Measurements from ENCODE around the gene SERPINE2.

SERPINE2 gene

DNA sequence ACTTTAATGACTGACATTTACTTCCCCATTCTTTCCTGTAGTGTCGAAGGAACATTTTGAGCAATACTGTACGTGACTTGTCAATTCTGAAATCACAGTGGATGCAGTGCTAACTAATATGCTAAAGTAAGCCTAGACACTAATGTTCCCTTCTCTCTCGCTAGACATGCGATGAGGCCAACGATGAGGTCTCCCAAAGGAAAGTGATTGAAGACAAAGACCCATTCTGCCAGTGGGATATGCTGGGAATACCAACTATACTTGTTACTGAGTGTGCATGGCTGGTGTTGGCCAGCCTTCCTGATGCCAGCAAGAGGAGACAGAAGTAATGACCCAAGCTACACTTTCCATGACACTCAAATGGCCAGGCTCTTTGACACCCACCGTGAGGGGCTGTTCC, 2.5 kb upstream of the SERPINE2 start:
- Histone ChIP-seq H3K36me3 (no peaks in the 10 kb centered on the region), H3K9me3 (ENCODE audit: severe bottlenecking) (no peaks in the 10 kb centered on the region), H3K27ac (no peak overlapping the region), H3K4me3 (ENCODE audit: low read depth, low read length) (no peak overlapping the region), H3K27me3 (ENCODE audit: insufficient read depth, low read depth, severe bottlenecking) (no peaks in the 10 kb centered on the region)
- TF ChIP-seq, protein P1, sequence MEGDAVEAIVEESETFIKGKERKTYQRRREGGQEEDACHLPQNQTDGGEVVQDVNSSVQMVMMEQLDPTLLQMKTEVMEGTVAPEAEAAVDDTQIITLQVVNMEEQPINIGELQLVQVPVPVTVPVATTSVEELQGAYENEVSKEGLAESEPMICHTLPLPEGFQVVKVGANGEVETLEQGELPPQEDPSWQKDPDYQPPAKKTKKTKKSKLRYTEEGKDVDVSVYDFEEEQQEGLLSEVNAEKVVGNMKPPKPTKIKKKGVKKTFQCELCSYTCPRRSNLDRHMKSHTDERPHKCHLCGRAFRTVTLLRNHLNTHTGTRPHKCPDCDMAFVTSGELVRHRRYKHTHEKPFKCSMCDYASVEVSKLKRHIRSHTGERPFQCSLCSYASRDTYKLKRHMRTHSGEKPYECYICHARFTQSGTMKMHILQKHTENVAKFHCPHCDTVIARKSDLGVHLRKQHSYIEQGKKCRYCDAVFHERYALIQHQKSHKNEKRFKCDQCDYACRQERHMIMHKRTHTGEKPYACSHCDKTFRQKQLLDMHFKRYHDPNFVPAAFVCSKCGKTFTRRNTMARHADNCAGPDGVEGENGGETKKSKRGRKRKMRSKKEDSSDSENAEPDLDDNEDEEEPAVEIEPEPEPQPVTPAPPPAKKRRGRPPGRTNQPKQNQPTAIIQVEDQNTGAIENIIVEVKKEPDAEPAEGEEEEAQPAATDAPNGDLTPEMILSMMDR (IDR thresholded peaks at IDR 0.05; ENCODE audit: low read depth, low read length), result no peak
- DNase-seq, result no peak

DNA sequence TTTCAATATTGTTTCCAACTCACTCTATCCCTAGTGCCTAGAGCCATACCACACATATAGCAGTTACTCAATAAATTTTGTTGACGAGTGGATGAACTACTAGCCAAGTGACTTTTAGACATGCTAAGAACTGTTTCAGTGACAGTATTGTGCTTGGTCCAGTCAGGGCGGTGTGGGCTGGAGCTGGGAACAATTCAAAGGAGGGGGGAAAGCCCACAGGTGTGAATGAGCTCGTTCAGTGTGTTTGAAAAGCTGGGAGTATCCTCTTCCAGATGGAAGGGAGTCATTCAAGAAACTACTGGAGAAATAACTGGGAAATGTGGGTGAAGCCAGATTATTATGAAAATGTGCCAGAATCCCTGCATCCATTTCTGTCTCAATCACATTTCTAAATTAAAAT, 1.7 kb upstream of the SERPINE2 start:
- TF ChIP-seq, protein P1 (IDR thresholded peaks at IDR 0.05; ENCODE audit: low read depth, low read length), result no peak

DNA sequence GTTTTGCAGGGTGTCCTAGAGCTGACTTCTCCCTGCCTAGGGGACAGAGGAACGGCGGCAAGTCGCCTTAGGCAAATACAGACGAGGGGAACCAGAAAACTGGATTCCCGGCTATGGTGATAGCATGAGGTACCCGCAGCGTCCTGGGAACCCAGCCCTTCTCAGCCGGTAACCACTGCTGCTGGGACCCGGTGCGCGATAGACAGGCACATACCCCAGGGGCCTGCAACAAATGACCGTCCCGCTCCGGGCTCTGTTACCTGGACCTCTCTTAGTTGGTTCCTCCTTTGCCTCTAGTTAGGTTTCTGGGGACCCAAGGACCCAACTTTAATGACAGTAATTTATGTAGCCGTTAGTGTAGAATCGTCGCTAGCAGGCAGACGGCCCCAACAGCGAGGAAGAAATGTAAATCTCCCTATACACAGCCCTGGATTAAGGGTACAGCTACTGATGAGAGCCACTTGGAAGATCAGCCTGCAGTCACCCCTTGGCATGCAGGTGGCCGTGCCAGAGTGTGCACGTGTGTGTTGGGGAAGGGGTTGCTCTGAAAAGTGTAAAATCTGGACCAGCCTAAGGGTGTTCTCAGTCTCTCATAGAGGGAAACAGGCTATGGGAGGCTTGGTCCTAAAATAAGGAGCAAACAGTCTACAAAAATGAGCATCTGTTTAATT, 819 bp upstream of the SERPINE2 start:
- H3K4me3 ChIP-seq (ENCODE audit: low read depth, low read length), result peak overlapping the region; percentile 63
- H3K27me3 ChIP-seq (ENCODE audit: insufficient read depth, low read depth, severe bottlenecking), result no peaks in the 10 kb centered on the region
- peak overlapping the region; percentile 89 for H3K27ac ChIP-seq
- no peak for DNase-seq
- H3K9me3 ChIP-seq (ENCODE audit: severe bottlenecking), result no peaks in the 10 kb centered on the region
- no peaks in the 10 kb centered on the region for H3K36me3 ChIP-seq
- TF ChIP-seq, protein P1 (IDR thresholded peaks at IDR 0.05; ENCODE audit: low read depth, low read length), result no peak

More for the DNA sequence above, 1.7 kb upstream of the SERPINE2 start:
- no peaks in the 10 kb centered on the region for H3K27me3 ChIP-seq (ENCODE audit: insufficient read depth, low read depth, severe bottlenecking)
- DNase-seq, result no peak
- no peak overlapping the region for H3K4me3 ChIP-seq (ENCODE audit: low read depth, low read length)
- no peaks in the 10 kb centered on the region for H3K36me3 ChIP-seq
- H3K9me3 ChIP-seq (ENCODE audit: severe bottlenecking), result no peaks in the 10 kb centered on the region
- no peak overlapping the region for H3K27ac ChIP-seq

DNA sequence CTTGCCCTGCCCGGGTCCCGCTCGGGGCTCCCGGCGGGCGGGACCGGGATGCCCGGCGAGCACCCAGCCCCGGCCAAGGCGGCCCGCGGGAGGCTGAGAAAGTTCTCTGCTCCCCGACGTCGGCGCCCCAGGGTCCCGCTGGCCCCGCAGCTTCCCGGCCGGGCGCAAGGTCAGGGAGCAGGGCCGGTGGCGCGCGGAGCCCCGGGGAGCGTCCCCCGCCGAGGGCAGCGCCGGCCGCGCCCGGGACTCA, 331 bp downstream of the SERPINE2 start:
- no peaks in the 10 kb centered on the region for H3K36me3 ChIP-seq
- no peaks in the 10 kb centered on the region for H3K9me3 ChIP-seq (ENCODE audit: severe bottlenecking)
- peak overlapping the region; percentile 89 for H3K27ac ChIP-seq
- TF ChIP-seq, protein P1 (IDR thresholded peaks at IDR 0.05; ENCODE audit: low read depth, low read length), result no peak
- H3K27me3 ChIP-seq (ENCODE audit: insufficient read depth, low read depth, severe bottlenecking), result no peaks in the 10 kb centered on the region
- peak overlapping the region; percentile 63 for H3K4me3 ChIP-seq (ENCODE audit: low read depth, low read length)
- DNase-seq, result no peak

DNA sequence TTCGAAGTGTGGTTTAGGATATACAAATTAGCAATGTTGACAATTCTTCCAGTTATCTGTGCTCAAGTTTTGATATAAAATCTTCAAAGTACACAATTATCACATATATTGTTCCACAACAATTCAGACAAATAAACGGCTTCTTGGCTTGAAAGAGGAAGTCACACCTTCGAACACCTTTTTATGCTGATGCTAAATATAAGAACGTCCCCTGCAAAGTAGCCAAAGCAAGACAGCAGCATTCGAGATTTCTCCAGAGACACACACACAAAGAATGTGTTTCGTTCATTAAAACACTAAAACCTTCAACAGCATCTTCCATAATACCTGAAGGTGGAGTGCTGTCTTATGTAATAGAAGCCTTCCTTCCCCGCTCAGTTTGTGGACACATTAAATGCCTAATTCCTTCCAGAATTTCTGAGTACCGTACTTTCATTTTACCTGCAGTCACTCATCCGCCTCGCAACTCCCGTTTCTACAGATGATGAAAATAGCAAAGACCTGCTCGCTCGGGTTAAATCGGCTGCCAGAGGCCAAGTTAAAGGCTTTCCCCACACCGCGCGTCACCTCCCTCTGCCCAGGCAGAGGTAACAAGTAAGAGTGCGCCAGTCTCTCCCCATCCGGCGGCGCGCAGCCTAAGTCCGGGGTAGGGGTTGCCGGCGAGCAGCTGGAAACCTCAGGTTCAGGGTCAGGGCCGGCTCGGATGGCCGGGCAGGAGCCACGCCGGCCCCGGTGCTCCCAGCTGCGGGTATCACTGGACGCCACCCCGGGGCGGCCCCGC, 847 bp downstream of the SERPINE2 start:
- no peaks in the 10 kb centered on the region for H3K27me3 ChIP-seq (ENCODE audit: insufficient read depth, low read depth, severe bottlenecking)
- no peaks in the 10 kb centered on the region for H3K36me3 ChIP-seq
- peak overlapping the region; percentile 63 for H3K4me3 ChIP-seq (ENCODE audit: low read depth, low read length)
- peak; percentile 58 for DNase-seq
- no peaks in the 10 kb centered on the region for H3K9me3 ChIP-seq (ENCODE audit: severe bottlenecking)
- TF ChIP-seq, protein P1 (IDR thresholded peaks at IDR 0.05; ENCODE audit: low read depth, low read length), result no peak
- H3K27ac ChIP-seq, result peak overlapping the region; percentile 89
